Endothelial cell (in vitro differentiated cells): ENCODE data around the gene ANO10. TPM values are rescaled to one million over a fixed set of nuclear protein-coding genes. Genes with fewer than 3 reads are reported as not detected.
A peak's percentile ranks its signal among the peaks of the same experiment; 100 is the strongest.

ENCODE experiments used
- DNase-seq: peaks from one replicate; pipeline ENCODE4 v3.0.0; 2021; ENCODE audit warnings: low spot score
- H3K27ac Mint-ChIP-seq: one replicate; pipeline ENCODE4 v1.8.0; 2021; ENCODE audit warnings: mixed read lengths, inconsistent platforms; ENCODE audit not compliant: unreplicated experiment
- H3K27me3 Mint-ChIP-seq: one replicate; pipeline ENCODE4 v1.8.0; 2021; ENCODE audit warnings: mild to moderate bottlenecking, moderate library complexity, mixed read lengths, inconsistent platforms; ENCODE audit not compliant: unreplicated experiment
- H3K36me3 Mint-ChIP-seq: one replicate; pipeline ENCODE4 v1.8.0; 2021; ENCODE audit warnings: mild to moderate bottlenecking, low read depth, mixed read lengths, inconsistent platforms; ENCODE audit not compliant: unreplicated experiment
- H3K4me1 Mint-ChIP-seq: one replicate; pipeline ENCODE4 v1.8.0; 2021; ENCODE audit warnings: mild to moderate bottlenecking, mixed read lengths, inconsistent platforms; ENCODE audit not compliant: unreplicated experiment
- H3K4me3 Mint-ChIP-seq: one replicate; pipeline ENCODE4 v1.8.0; 2021; ENCODE audit warnings: mild to moderate bottlenecking, mixed read lengths, inconsistent platforms; ENCODE audit not compliant: unreplicated experiment
- H3K9me3 Mint-ChIP-seq: one replicate; pipeline ENCODE4 v1.8.0; 2021; ENCODE audit warnings: mixed read lengths, inconsistent platforms; ENCODE audit not compliant: unreplicated experiment
- CTCF ChIP-seq: fragments of 200-600 bp; sonication (generic); IDR thresholded peaks from one replicate; pipeline ENCODE4 v1.5.0; 2021; ENCODE audit warnings: antibody characterized with exemption; ENCODE audit not compliant: unreplicated experiment
- total RNA-seq: library from RNA; stranded (reverse); fragmentation: NEBNext Ultra II Directional; extraction: Animal tissue kit (Norgen Biotek cat#: 25700); gene quantifications from one replicate; pipeline ENCODE4 v1.2.1, GENCODE V29; 2021; ENCODE audit not compliant: unreplicated experiment

The ANO10 gene
- total RNA-seq, 1 donor from 2014 or later: 112 TPM

- Mint-ChIP-seq H3K27ac (peak overlapping the region; percentile 96), H3K36me3 (peaks cover 27% of the 10 kb centered on the region), H3K4me1 (peaks cover 36% of the 10 kb centered on the region), H3K4me3 (no peak overlapping the region), H3K27me3 (peaks cover 2% of the 10 kb centered on the region), H3K9me3 (no peaks in the 10 kb centered on the region)
- TF ChIP-seq CTCF: no peak
- no peak for DNase-seq
Measured at GRCh38 chr3:43434431-43434830, 187.4 kb downstream of the ANO10 start.

GRCh38 chr3:43432462-43432861 lies 189.3 kb downstream of the ANO10 start:
- no peak for TF ChIP-seq CTCF
- no peak for DNase-seq
- Mint-ChIP-seq H3K9me3 (no peaks in the 10 kb centered on the region), H3K4me3 (no peak overlapping the region), H3K4me1 (peaks cover 36% of the 10 kb centered on the region), H3K27me3 (peaks cover 2% of the 10 kb centered on the region), H3K36me3 (peaks cover 23% of the 10 kb centered on the region), H3K27ac (no peak overlapping the region)

GRCh38 chr3:43426388-43426787 lies 195.4 kb downstream of the ANO10 start:
- no peak overlapping the region for H3K4me3 Mint-ChIP-seq
- H3K27ac Mint-ChIP-seq: no peak overlapping the region
- H3K4me1 Mint-ChIP-seq: peaks cover 7% of the 10 kb centered on the region
- H3K27me3 Mint-ChIP-seq: no peaks in the 10 kb centered on the region
- no peaks in the 10 kb centered on the region for H3K9me3 Mint-ChIP-seq
- TF ChIP-seq CTCF: no peak
- H3K36me3 Mint-ChIP-seq: peaks cover 14% of the 10 kb centered on the region
- no peak for DNase-seq

GRCh38 chr3:43425829-43426228 lies 196.0 kb downstream of the ANO10 start:
- Mint-ChIP-seq H3K27me3 (no peaks in the 10 kb centered on the region), H3K9me3 (no peaks in the 10 kb centered on the region), H3K4me3 (no peak overlapping the region), H3K27ac (no peak overlapping the region), H3K36me3 (peaks cover 12% of the 10 kb centered on the region), H3K4me1 (peaks cover 7% of the 10 kb centered on the region)
- no peak for TF ChIP-seq CTCF
- DNase-seq: no peak

- H3K4me3 Mint-ChIP-seq: no peak overlapping the region
- no peaks in the 10 kb centered on the region for H3K27me3 Mint-ChIP-seq
- peaks cover 18% of the 10 kb centered on the region for H3K36me3 Mint-ChIP-seq
- H3K27ac Mint-ChIP-seq: no peak overlapping the region
- no peaks in the 10 kb centered on the region for H3K9me3 Mint-ChIP-seq
- no peak for TF ChIP-seq CTCF
- H3K4me1 Mint-ChIP-seq: peaks cover 12% of the 10 kb centered on the region
- DNase-seq: no peak
Measured at GRCh38 chr3:43423639-43424038, 198.2 kb downstream of the ANO10 start.
